ENCODE results near the gene PEDS1. TPM values are rescaled to one million over a fixed set of nuclear protein-coding genes. Genes with fewer than 3 reads are reported as not detected.
A peak's percentile ranks its signal among the peaks of the same experiment; 100 is the strongest.
"Not testable (repeated sequence)": the region's sequence is repeated elsewhere in the genome, so short reads cannot be mapped to it uniquely, and the experiment has no call there.

The PEDS1 gene
- total and polyA plus RNA-seq, 3 donors from 2014 or later, result 39.3 to 45.5 (median 40.1) TPM

DNA sequence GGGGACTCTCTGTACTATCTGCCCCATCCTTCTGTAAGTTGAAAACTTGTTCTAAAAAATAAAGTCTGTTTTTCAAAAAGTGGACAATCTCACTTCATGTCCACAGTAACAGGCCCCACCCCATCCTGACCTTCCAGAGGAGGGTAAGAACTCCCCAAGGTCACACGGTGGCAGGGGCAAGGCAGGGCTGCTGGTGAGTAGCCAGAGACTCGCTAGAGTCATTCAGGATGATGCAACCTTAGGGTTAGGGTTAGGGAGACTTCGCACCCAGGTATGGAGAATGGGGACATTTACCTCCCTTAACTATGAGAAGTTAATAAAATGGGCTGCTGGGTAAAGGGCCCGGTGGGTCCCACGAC, 15.4 kb downstream of the PEDS1 start:
- Histone ChIP-seq H3K9me3 (no peaks in the 10 kb centered on the region), H3K36me3 (ENCODE audit: low read depth, missing control alignments) (no peaks in the 10 kb centered on the region), H3K4me1 (peaks cover 39% of the 10 kb centered on the region), H3K4me3 (no peak overlapping the region), H3K27me3 (no peaks in the 10 kb centered on the region), H3K27ac (peak overlapping the region; percentile 84 to 90)
- peak; percentile 65 for DNase-seq
- intact Hi-C loops (cut with DNase I; ENCODE audit: low total_unique reads), result no loop called here
- WGBS, 2 donors, result 51 to 60% methylated on average over 5 of the region's 5 CpGs
- TF ChIP-seq POLR2A (IDR thresholded peaks at IDR 0.05), result no peak
- TF ChIP-seq CTCF (IDR thresholded peaks at IDR 0.05), result no peak

DNA sequence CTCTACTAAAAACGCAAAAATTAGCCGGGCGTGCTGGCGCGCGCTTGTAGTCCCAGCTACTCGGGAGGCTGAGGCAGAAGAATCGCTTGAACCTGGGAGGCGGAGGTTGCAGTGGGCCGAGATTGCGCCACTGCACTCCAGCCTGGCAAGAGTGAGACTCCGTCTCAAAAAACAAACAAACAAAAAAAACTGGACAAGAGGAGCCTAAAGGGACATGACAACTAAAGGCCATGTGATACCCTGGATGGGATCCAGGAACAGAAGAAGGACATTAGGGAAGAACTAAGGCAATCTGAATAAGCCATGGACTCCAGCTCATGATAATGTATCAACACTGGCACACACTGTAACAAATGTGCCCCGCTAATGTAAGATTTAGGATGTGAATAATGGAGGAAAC, 15.8 kb downstream of the PEDS1 start:
- H3K27me3 ChIP-seq; intact Hi-C loops (cut with DNase I; ENCODE audit: low total_unique reads); H3K9me3 ChIP-seq; H3K36me3 ChIP-seq (ENCODE audit: low read depth, missing control alignments); H3K4me3 ChIP-seq: not testable (repeated sequence)
- peaks cover 39% of the 10 kb centered on the region for H3K4me1 ChIP-seq
- peak overlapping the region; percentile 84 to 90 for H3K27ac ChIP-seq
- WGBS, 2 donors, result 54 to 59% methylated on average over 13 of the region's 13 CpGs
- peak; percentile 88 for DNase-seq

DNA sequence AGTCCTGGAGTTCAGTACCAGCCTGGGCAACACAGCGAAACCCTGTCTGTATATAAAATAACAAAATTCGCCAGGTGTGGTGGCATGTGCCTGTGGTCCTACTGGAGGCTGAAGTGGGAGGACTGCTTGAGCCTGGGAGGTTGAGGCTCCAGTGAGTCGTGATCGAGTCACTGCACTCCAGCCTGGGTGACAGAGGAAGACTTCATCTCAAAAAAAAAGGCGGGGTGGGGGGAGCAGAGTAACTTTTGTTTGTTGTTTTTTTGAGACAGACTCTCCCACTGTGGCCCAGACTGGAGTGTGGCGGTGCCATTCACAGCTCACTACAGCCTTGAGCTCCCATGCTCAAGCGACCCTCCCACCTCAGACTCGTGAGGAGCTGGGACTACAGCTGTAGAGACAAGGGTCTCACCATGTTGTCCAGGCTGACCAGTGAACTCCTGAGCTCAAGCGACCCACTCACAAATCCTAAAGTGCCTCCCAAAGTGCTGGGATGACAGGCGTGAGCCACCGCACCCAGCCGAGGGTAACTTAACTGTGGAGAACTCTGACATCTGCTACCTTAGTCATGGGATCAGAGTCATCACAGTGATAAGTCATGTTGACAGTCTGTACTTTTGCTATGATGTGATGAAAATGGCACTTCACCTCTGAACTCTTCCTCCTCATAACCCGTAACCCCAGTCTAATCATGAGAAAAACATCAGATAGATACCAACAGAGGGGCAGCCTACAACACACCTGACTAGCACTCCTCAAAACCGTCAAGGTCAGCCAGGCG, 16.5 kb downstream of the PEDS1 start:
- peaks cover 39% of the 10 kb centered on the region for H3K4me1 ChIP-seq

DNA sequence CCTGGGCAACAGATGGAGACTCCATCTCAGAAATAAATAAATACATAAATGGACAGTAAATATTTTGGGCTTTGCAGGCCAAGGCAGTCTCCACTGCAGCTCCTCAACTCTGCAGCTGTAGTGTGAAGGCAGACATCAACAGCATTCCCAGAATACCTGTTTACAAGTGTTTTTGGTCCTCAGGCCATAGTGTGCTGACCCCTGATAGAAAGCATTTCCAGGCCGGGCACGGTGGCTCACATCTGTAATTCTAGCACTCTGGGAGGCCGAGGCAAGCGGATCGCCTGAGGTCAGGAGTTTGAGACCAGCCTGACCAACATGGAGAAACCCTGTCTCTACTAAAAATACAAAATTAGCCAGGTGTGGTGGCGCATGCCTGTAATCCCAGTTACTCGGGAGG, 18.4 kb downstream of the PEDS1 start:
- DNase-seq; intact Hi-C loops (cut with DNase I; ENCODE audit: low total_unique reads); H3K4me3 ChIP-seq; H3K27ac ChIP-seq; H3K27me3 ChIP-seq; H3K36me3 ChIP-seq (ENCODE audit: low read depth, missing control alignments); H3K9me3 ChIP-seq: not testable (repeated sequence)
- WGBS, 2 donors, result 92 to 93% methylated on average over 7 of the region's 7 CpGs
- H3K4me1 ChIP-seq, result peaks cover 52% of the 10 kb centered on the region

More for the DNA sequence above, 16.5 kb downstream of the PEDS1 start:
- Histone ChIP-seq H3K27me3 (no peaks in the 10 kb centered on the region), H3K9me3 (no peaks in the 10 kb centered on the region), H3K4me3 (no peak overlapping the region), H3K27ac (peak overlapping the region; percentile 84 to 90), H3K36me3 (ENCODE audit: low read depth, missing control alignments) (no peaks in the 10 kb centered on the region)
- no peak for TF ChIP-seq CTCF (IDR thresholded peaks at IDR 0.05)
- no peak for TF ChIP-seq POLR2A (IDR thresholded peaks at IDR 0.05)
- DNase-seq, result no peak
- 88 to 91% methylated on average over 11 to 15 of the region's 15 CpGs for WGBS, 2 donors
- intact Hi-C loops (cut with DNase I; ENCODE audit: low total_unique reads), result no loop called here

DNA sequence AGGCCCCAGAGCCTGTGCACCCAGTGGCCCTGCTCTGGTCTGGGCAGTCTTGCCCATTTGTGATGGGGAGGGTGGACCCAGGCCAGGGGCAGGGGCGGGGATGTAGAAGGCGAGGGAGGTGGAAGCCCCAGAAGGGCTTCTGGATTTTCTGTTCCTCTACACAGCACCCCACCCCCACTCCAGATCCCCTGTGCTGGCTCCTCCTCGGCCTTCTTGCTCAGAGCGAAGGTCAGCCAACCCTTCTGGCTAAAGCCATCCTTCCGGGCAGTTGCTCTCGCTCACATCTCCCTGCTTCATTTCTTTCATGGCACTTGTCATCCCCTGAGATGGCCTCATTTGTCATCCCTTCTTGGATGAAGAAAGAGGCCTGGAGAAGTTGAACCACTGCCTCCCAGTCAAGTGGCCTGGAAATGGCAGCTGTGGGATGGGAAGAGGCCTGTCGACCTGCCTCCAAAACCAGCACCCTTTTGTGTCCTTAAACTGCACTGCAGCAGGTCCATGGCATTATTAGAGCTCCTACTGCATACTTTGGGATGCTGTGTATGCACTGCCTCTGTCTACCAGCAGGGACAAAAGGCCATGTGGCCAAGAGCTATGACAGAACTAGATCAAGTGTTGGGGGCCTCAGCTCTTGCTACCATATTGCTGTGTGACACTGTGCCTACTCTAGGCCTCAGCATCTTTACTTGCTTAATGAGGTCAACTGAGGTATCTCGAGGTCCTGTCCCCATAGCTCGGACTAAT, 19.9 kb downstream of the PEDS1 start:
- 65 to 66% methylated on average over 9 of the region's 9 CpGs for WGBS, 2 donors
- H3K4me3 ChIP-seq, result no peak overlapping the region
- intact Hi-C loops (cut with DNase I; ENCODE audit: low total_unique reads), result no loop called here
- no peaks in the 10 kb centered on the region for H3K27me3 ChIP-seq
- peak; percentile 62 for DNase-seq
- no peaks in the 10 kb centered on the region for H3K9me3 ChIP-seq
- peaks cover 39% of the 10 kb centered on the region for H3K4me1 ChIP-seq
- H3K27ac ChIP-seq, result no peak overlapping the region
- TF ChIP-seq CTCF (IDR thresholded peaks at IDR 0.05), result peak in 1 of 3 experiments; percentile 8
- TF ChIP-seq POLR2A (IDR thresholded peaks at IDR 0.05), result no peak
- no peaks in the 10 kb centered on the region for H3K36me3 ChIP-seq (ENCODE audit: low read depth, missing control alignments)

Data from testis (tissue), 3 donors.